Measurements from ENCODE around the gene ZNF268. TPM values are rescaled to one million over a fixed set of nuclear protein-coding genes. Genes with fewer than 3 reads are reported as not detected.

Gene ZNF268
- polyA plus RNA-seq, 3 donors, result 3.3 to 6.0 (median 5.8) TPM

- intact Hi-C loops (cut with micrococcal nuclease), result no loop called here
- 84% methylated on average over 3 of the region's 3 CpGs for WGBS (ENCODE audit: insufficient coverage)
- H4K20me1 ChIP-seq (ENCODE audit: insufficient read depth, low read length), result no peaks in the 10 kb centered on the region
- Mint-ChIP-seq H3K36me3 (no peaks in the 10 kb centered on the region), H3K9me3 (peaks cover 70 to 99% (median 95%) of the 10 kb centered on the region in 7 donors), H3K4me3 (no peak overlapping the region), H3K4me1 (no peaks in the 10 kb centered on the region), H3K27ac (no peak overlapping the region), H3K27me3 (ENCODE audit: low read depth in 3 of 3) (peaks cover 0 to 3% (median 1%) of the 10 kb centered on the region in 3 donors)
- H3K9ac ChIP-seq (ENCODE audit: insufficient read depth, low read length, poor library complexity, severe bottlenecking), result no peak overlapping the region
- peak overlapping the region in 1 of 3 experiments; percentile 20 for H3K4me3 ChIP-seq (replicated peaks in 1 of 3; ENCODE audit: low read depth in 2 of 3, low read length in 3 of 3)
- no peaks in the 10 kb centered on the region for H3K79me2 ChIP-seq (ENCODE audit: insufficient read depth, low read length)
- no peak for TF ChIP-seq CTCF (IDR thresholded peaks at IDR 0.05)
- no peak for DNase-seq
- H3K9me3 ChIP-seq (replicated peaks in 1 of 2; ENCODE audit: control insufficient read depth in 1 of 2, insufficient read depth in 1 of 2, low read length in 2 of 2), result peaks cover 97 to 98% of the 10 kb centered on the region in 2 donors
- H3K4me1 ChIP-seq (ENCODE audit: control insufficient read depth in 1 of 2, insufficient read depth in 2 of 2, low read length in 2 of 2), result no peaks in the 10 kb centered on the region
- H3K27ac ChIP-seq (ENCODE audit: low read depth in 1 of 2, low read length in 2 of 2), result no peak overlapping the region
- H3K27me3 ChIP-seq (ENCODE audit: control insufficient read depth in 2 of 2, insufficient read depth in 2 of 2, low read length in 2 of 2), result no peaks in the 10 kb centered on the region
- H3K4me2 ChIP-seq (replicated peaks; ENCODE audit: extremely low read depth, low read length, poor library complexity, severe bottlenecking), result no peak overlapping the region
- no peak overlapping the region for H2AFZ ChIP-seq (ENCODE audit: insufficient read depth, low read depth, low read length, poor library complexity, severe bottlenecking)
- no peaks in the 10 kb centered on the region for H3K36me3 ChIP-seq (replicated peaks in 1 of 2; ENCODE audit: control insufficient read depth in 1 of 2, insufficient read depth in 2 of 2, low read length in 2 of 2)
Measured at GRCh38 chr12:133217219-133217618, 35.9 kb downstream of the ZNF268 start.

GRCh38 chr12:133220521-133220920, 39.2 kb downstream of the ZNF268 start:
- H3K79me2 ChIP-seq (ENCODE audit: insufficient read depth, low read length), result no peaks in the 10 kb centered on the region
- Mint-ChIP-seq H3K27me3 (ENCODE audit: low read depth in 3 of 3) (peaks cover 0 to 4% (median 1%) of the 10 kb centered on the region in 3 donors), H3K4me1 (no peaks in the 10 kb centered on the region), H3K36me3 (no peaks in the 10 kb centered on the region), H3K27ac (no peak overlapping the region), H3K9me3 (peaks cover 65 to 100% (median 96%) of the 10 kb centered on the region in 7 donors), H3K4me3 (no peak overlapping the region)
- no peak overlapping the region for H3K27ac ChIP-seq (ENCODE audit: low read depth in 1 of 2, low read length in 2 of 2)
- H3K27me3 ChIP-seq (ENCODE audit: control insufficient read depth in 2 of 2, insufficient read depth in 2 of 2, low read length in 2 of 2), result no peaks in the 10 kb centered on the region
- no peak overlapping the region for H3K9ac ChIP-seq (ENCODE audit: insufficient read depth, low read length, poor library complexity, severe bottlenecking)
- no peak for DNase-seq
- no CpG with 5 or more reads among the region's 6 CpGs for WGBS (ENCODE audit: insufficient coverage)
- H3K4me2 ChIP-seq (replicated peaks; ENCODE audit: extremely low read depth, low read length, poor library complexity, severe bottlenecking), result no peak overlapping the region
- no peaks in the 10 kb centered on the region for H3K4me1 ChIP-seq (ENCODE audit: control insufficient read depth in 1 of 2, insufficient read depth in 2 of 2, low read length in 2 of 2)
- intact Hi-C loops (cut with micrococcal nuclease), result no loop called here
- no peak overlapping the region for H3K4me3 ChIP-seq (replicated peaks in 1 of 3; ENCODE audit: low read depth in 2 of 3, low read length in 3 of 3)
- H3K36me3 ChIP-seq (replicated peaks in 1 of 2; ENCODE audit: control insufficient read depth in 1 of 2, insufficient read depth in 2 of 2, low read length in 2 of 2), result no peaks in the 10 kb centered on the region
- no peaks in the 10 kb centered on the region for H4K20me1 ChIP-seq (ENCODE audit: insufficient read depth, low read length)
- H2AFZ ChIP-seq (ENCODE audit: insufficient read depth, low read depth, low read length, poor library complexity, severe bottlenecking), result no peak overlapping the region
- H3K9me3 ChIP-seq (replicated peaks in 1 of 2; ENCODE audit: control insufficient read depth in 1 of 2, insufficient read depth in 1 of 2, low read length in 2 of 2), result peaks cover 97 to 98% of the 10 kb centered on the region in 2 donors
- TF ChIP-seq CTCF (IDR thresholded peaks at IDR 0.05), result no peak
